ENCODE data around the gene PKN1.
A peak's percentile ranks its signal among the peaks of the same experiment; 100 is the strongest.

The PKN1 gene

GRCh38 chr19:14479309-14479974, 46.3 kb downstream of the PKN1 start:
- no peak for TF ChIP-seq CTCF (IDR thresholded peaks at IDR 0.05; ENCODE audit: low read length, missing control alignments)
- DNase-seq (ENCODE audit: low read depth) = no peak
- H3K4me3 ChIP-seq (replicated peaks; ENCODE audit: low read depth, low read length) = no peak overlapping the region

GRCh38 chr19:14479975-14480699, 47.0 kb downstream of the PKN1 start:
- TF ChIP-seq CTCF (IDR thresholded peaks at IDR 0.05; ENCODE audit: low read length, missing control alignments) = peak; percentile 72
- no peak overlapping the region for H3K4me3 ChIP-seq (replicated peaks; ENCODE audit: low read depth, low read length)
- DNase-seq (ENCODE audit: low read depth) = no peak

GRCh38 chr19:14480700-14481079, 47.6 kb downstream of the PKN1 start:
- no peak for TF ChIP-seq CTCF (IDR thresholded peaks at IDR 0.05; ENCODE audit: low read length, missing control alignments)
- no peak overlapping the region for H3K4me3 ChIP-seq (replicated peaks; ENCODE audit: low read depth, low read length)
- no peak for DNase-seq (ENCODE audit: low read depth)

- no peak for TF ChIP-seq CTCF (IDR thresholded peaks at IDR 0.05; ENCODE audit: low read length, missing control alignments)
- no peak overlapping the region for H3K4me3 ChIP-seq (replicated peaks; ENCODE audit: low read depth, low read length)
- DNase-seq (ENCODE audit: low read depth) = no peak
Measured at GRCh38 chr19:14482172-14482941, 49.3 kb downstream of the PKN1 start.

- no peak for DNase-seq (ENCODE audit: low read depth)
- H3K4me3 ChIP-seq (replicated peaks; ENCODE audit: low read depth, low read length) = no peak overlapping the region
- TF ChIP-seq CTCF (IDR thresholded peaks at IDR 0.05; ENCODE audit: low read length, missing control alignments) = no peak
Measured at GRCh38 chr19:14487370-14488125, 54.4 kb downstream of the PKN1 start.

- no peak overlapping the region for H3K4me3 ChIP-seq (replicated peaks; ENCODE audit: low read depth, low read length)
- no peak for TF ChIP-seq CTCF (IDR thresholded peaks at IDR 0.05; ENCODE audit: low read length, missing control alignments)
- DNase-seq (ENCODE audit: low read depth) = no peak
Measured at GRCh38 chr19:14492756-14493337, 59.7 kb downstream of the PKN1 start.
